Measurements from ENCODE around the gene PBX3.

PBX3 gene

DNA sequence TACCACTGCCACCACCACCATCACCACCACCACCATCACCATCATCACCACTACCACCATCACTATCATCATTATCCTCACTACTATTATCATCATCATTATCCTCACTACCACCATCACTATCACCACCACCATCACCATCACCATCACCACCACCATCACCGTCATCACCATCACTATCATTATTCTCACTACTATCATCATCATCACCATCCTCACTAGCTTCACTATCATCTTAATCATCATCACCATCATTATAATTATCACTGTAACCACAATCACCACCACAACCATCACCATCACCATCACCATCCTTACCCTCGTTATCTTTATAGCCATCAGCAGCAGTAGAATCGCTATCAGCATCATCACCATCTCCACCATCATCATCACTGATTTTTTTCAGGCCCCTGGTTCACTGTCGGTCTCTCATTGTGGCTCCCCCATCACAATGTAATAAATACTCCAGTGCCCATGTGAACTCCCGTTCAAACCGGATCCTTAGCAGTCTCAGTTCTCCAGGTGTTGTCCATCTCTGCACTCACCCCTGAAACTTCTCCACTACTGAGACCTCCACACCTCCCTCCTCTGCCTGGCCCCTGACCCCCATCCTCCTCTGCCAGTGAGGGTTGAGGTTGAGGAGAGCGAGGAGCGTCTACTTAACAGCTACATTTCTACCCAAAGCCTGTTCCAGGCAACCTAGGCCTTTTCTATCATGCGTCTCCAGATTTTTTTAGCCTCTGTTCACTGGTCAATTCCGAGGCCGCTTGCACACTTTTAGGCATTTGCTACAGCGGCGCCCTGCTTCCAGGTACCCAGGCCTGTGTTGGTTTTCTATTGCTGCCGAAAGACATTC, 238.2 kb downstream of the PBX3 start:
- DNase-seq, result no peak

DNA sequence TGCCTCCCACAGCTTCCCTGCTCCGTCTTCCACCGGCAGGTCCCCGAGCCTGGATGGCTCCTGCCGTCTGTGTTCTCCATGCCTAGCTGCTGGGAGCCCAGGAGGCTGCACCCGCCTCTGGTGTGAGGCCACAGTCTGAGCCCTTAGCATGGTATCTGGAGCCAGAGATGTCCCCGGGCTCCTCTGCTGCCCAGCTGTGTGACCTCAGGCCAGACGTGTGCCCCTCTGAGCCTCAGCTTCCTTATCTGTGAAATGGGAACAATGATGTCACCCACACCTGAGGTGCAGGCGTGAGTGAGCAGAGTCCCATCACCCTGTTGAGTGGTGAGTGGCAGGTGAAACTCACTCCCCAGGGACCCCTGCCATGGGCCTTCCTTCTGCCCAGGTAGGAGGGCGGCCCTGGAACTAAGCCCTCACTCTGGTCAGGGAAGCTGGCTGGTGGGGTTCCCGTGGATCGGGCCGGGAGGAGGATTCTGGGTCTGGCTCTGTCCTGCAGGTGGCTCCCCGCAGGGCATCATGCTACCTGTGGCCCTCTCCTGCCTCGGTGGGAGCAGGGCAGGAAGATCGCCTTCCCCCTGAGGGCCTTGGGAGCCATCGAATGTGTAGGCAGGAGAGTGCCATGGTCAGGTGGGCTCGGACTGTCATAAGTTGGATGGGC, 239.0 kb downstream of the PBX3 start:
- no peak for DNase-seq

- DNase-seq, result no peak
Observed at GRCh38 chr9:125986966-125987365, 239.8 kb downstream of the PBX3 start.

DNA sequence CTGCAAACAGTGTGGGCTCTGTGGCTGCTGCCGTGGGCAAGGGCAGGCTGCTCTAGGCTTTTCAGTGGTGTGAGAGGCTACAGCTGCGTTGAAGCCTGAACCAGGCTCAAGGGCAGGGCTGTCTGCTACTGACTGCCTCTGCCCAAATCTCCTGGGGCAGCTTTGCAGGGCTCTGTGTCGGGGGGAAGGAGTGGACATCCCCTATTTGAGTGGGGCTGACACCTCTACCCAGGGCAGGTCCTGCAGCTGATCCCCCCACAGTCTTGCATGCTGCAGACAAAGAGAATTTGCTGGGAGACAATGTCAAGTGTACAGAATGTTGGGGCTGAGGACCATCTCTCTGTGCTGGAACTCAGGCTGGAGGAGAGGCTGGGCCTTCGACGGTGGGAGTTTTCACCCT, 240.2 kb downstream of the PBX3 start:
- DNase-seq, result no peak

DNA sequence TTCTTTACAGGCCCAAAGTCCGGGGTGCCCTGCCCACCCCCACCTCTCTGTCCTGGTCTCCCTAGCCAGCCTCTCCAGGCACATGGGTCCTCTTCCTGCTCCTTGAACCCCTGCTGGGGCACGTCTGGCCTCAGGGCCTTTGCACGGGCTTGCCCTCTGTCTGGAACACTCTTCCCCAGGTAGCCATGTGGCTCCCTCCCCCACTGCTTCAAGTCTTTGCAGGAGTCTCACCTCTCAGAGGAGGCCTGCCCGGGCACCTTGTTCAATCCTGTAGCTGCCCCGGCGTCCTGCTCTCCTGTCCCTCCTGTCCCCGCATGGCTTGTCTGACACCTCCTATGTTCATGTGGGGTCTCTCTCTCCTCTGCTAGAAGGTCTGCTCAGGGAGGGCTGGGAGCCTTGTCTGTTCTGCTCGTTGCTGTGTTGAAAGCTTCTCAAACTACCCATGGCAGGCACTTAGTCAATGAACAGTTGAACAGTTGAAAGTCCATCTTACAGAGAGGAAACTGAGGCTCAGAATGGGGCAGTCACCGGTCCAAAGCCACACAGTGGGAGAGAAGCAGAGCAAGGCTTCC, 241.4 kb downstream of the PBX3 start:
- no peak for DNase-seq

- DNase-seq, result no peak
Observed at GRCh38 chr9:125989090-125989501, 241.9 kb downstream of the PBX3 start.

DNA sequence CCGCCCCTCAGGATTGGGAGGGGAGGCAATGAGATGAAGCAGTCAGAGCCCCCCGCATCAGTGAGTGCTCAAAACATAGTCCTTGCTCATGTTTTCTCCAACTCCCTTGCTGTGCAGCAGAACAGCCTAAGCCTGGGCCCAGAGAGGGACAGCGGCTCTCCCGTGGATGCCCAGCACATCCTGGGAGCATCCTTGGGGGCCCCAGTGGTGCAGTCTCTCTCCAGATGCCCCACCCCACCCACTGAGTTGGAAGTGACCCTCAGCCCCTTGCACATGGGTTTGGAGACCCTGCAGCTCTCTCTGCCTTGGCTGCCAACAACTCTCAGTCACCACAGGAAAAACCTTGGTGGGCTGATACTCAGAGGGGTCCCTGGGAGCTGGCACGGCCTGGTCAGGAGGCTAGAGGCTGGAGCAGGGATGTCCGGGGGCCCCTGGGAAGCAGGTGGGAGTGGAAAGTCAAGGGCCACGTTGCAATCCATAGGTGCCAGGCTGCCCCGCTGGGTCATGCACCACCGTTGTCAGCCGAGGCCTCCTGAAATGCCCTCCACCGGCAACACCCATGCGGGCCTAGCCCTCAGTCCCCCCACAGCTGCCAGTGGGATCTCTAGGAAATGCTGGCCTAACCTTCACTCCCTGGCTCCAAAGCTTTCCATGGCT, 242.5 kb downstream of the PBX3 start:
- no peak for DNase-seq

- no peak for DNase-seq
Observed at GRCh38 chr9:125990186-125990792, 243.1 kb downstream of the PBX3 start.

DNA sequence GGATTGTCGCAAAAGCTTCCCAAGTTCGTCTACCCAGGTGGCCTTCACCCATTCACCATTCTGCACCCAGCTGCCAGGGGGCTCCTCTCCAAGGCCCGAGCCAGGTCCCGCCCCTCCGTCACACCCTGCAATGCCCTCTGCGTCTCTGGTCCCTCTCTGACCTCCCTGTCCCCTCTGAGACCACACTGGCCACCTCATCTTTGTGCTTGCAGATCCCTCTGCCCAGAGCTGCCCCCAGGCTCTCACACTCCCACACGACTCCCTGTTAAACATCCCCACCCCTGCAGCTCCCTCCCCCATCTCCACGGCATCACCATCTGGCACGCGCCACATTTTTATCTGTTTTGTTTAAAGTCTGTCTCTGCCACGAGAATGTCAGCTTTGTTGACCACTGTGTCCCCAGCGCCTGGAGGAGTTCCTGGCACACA, 243.6 kb downstream of the PBX3 start:
- no peak for DNase-seq

DNA sequence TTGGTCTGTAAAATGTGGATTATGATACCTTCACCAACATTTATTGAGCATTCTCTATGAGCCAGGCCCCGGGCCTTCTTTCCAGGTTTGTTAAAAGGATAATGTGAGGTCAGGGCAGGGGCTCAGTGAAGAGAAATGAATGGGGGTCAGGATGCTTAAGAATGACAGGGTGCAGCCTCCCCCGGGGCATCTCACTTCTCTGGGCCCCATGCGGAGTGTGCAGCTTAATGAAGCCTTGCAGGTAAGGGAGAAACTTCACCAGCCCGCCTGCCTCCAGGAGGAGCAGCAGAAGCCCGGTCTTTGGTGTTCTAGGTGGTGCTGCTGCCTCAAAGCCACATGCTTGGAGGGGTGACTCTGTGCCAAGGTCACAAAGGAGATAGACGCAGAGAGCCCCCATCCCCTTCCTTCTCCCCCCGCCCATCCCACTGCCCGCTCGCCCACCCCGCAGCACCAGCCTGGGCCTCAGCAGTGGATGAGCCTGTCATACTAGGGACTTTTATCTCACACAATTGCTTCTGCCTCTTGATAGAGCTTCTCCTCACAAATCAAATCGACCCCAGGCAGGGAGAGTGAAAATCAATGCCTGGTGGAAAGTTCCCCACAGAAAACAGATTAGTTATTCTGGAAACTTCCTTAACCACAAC, 244.8 kb downstream of the PBX3 start:
- no peak for DNase-seq

DNA sequence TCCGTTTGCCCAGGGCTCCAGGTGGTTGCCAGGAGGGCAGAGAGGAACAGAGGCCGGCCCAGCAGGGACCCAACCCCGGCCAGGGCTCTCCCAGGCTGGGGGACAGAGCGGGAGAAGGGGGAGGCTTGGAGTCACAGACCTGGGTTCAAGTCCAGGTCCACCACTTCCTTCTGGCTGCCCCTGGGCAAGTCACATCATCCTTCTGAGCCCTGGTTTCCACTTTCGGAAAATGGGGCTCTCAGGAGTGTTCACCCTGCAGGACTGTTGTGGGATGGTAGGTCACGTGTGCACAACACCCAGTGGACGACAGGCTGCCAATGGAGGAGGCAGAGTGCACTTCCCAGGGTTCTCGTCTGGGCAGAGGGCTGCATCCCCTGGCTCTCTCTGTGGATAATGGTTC, 245.4 kb downstream of the PBX3 start:
- no peak for DNase-seq

DNA sequence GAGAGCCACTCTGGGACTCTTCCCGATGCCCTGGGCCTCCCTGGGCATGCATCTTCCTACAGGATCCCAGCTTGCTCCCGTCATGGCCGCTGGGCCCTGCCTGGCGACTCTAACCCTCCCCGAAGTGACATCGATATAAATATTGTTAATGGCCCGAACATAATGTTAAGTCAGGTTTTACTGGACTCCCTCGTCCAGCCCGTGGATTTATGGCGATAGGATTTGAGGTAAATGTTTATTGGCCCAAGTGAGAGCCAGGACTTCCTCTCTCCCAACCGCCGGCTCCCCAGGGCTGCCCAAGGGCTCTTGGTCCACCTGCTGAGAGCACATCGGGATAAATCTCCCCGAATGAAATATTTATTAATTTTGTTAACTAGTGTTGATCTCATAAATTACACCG, 246.3 kb downstream of the PBX3 start:
- no peak for DNase-seq

- no peak for DNase-seq
Observed at GRCh38 chr9:125994066-125994943, 247.1 kb downstream of the PBX3 start.

DNA sequence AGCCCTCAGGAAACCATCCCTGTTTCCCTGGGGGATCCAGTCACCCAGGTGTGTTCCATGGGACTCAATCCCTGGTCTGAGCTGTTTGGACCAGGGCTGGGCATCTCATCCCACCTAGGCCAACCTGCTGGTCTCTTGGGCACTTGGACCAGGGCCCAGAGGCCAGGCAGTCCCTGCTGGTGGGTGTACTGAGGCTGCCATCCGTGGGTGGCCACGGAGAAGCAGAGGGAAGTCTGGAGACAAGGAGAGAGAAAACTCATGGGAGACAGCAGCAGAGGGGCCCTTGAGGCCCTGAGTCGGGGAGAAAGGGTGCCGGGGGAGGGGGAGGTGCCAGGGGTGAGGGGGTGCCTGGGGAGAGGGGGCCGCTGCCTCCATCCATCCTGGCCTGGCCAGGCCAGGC, 247.8 kb downstream of the PBX3 start:
- no peak for DNase-seq

GRCh38 chr9:125995706-125996105, 248.5 kb downstream of the PBX3 start:
- DNase-seq, result no peak

DNA sequence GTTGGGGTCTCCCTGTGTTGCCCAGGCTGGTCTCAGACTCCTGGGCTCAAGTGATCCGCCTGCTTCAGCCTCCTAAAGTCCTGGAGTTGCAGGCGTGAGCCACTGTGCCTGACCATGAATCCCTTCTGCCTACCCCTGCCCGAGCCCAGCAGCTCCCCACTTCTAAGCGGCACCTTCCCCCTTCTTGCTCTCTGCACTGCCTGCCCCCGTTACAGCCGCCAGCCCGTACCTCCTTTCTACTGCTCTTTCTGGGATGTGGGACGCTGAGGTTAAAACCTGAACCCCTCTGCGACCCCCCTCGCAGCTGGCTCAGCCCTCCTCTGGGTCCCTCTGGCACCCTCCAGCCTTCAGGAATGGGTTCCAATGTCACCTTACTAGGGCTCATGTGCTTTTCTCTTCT, 249.6 kb downstream of the PBX3 start:
- no peak for DNase-seq

DNA sequence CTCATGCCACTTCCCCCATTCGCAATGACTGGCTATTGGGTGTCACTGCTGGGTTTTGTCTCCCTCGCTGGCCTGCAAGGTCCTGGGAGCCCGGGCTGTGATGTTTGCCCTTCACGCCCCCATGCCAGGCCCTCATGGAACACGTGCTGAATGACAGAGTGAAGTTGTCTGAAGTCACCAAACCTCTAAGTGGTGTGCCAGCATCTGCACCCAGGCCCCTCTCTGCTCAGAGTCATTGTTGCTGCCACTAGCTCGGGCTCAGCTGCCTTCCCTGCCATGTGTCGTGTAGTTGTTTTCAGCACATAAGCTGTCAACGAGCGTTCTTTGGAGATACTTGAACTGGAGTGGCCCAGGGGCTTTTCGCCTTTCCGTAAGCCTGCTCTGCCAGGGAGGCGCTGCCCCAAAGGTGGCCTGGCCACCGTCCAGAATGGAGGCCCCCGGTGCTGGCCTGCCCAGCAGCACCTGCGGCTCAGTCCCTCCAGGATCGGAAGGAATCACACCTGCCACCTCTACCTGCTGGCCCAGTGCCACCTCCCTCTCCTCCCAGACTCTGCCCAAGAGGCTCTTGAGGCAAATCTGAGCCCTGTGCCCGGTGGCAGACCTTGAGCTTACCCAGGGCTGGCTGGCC, 250.1 kb downstream of the PBX3 start:
- no peak for DNase-seq

DNA sequence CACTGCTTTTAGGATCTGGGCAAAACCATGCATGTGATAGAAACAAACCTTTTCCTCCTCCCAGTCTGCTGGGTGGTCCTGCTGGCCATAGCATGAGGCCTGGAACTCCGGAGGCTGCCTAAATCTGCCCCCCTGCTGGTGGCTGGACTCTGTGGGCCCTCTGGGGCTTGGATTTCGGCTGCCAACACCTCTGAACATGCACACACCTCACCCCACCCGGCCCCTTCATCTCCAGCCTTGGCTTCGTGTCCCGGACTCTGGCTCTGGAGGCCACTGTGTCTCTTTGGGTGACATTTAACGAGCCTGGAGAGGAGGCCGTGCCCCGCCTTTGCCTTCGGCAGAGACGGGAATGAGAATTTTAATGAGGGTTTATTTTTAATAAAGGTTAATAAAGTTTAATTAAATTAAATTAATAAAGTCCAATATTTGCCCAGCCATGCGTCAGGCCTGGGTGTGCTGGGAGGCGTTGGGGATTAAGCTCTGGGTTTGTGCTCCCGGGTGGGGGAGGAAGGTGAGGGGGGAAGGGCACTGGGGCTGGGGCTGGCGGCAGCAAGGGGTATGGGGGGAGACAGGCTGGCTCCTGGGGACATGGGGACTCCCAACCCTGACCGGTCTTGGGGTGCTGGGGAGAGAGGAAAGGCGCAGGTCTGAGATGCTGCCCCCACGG, 251.8 kb downstream of the PBX3 start:
- DNase-seq, result no peak

GRCh38 chr9:125999504-125999881, 252.3 kb downstream of the PBX3 start:
- DNase-seq, result no peak

DNA sequence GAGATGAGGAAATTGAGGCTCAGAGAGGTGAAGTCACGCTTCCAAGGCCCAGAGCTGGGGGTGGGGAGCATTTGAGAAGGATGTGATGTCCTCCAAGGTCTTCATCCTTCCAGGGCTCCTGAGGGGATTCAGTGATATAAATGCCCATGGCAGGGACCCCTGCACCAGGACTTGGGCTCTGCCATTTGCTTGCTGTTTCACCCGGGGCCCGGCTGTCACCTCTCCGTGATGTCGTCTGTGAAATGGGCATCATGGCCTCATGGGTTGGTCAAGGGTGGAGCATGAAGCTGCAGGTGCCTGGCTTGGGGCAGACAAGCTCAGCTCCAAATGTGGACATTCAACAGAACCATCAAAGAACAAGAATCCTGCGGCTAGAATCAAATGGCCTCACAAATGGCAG, 253.1 kb downstream of the PBX3 start:
- no peak for DNase-seq
